ENCODE data around the gene ARID3B.
"Not testable (repeated sequence)": the region's sequence is repeated elsewhere in the genome, so short reads cannot be mapped to it uniquely, and the experiment has no call there.

ARID3B gene

GRCh38 chr15:74578496-74578994 lies 37.5 kb downstream of the ARID3B start:
- no peak for DNase-seq

- no peak for DNase-seq
Observed at GRCh38 chr15:74579001-74579400, 38.0 kb downstream of the ARID3B start.

- DNase-seq, result no peak
Observed at GRCh38 chr15:74580538-74581350, 39.7 kb downstream of the ARID3B start.

- no peak for DNase-seq
Observed at GRCh38 chr15:74584204-74584603, 43.2 kb downstream of the ARID3B start.

- no peak for DNase-seq
Observed at GRCh38 chr15:74584779-74585178, 43.8 kb downstream of the ARID3B start.

GRCh38 chr15:74585191-74585590 lies 44.2 kb downstream of the ARID3B start:
- DNase-seq, result no peak

- DNase-seq, result no peak
Observed at GRCh38 chr15:74585857-74586256, 44.8 kb downstream of the ARID3B start.

- DNase-seq, result no peak
Observed at GRCh38 chr15:74589826-74590225, 48.8 kb downstream of the ARID3B start.

GRCh38 chr15:74592222-74592621 lies 51.2 kb downstream of the ARID3B start:
- DNase-seq, result no peak

GRCh38 chr15:74593122-74593521 lies 52.1 kb downstream of the ARID3B start:
- DNase-seq, result no peak

- DNase-seq, result no peak
Observed at GRCh38 chr15:74594455-74594854, 53.4 kb downstream of the ARID3B start.

- DNase-seq, result no peak
Observed at GRCh38 chr15:74595271-74595670, 54.3 kb downstream of the ARID3B start.

GRCh38 chr15:74596736-74597135 lies 55.7 kb downstream of the ARID3B start:
- not testable (repeated sequence) for DNase-seq

- not testable (repeated sequence) for DNase-seq
Observed at GRCh38 chr15:74597146-74597705, 56.2 kb downstream of the ARID3B start.

- peak; percentile 77 to 79 for DNase-seq
Observed at GRCh38 chr15:74598126-74598842, 57.3 kb downstream of the ARID3B start.

GRCh38 chr15:74599156-74599555 lies 58.1 kb downstream of the ARID3B start:
- DNase-seq, result no peak

- DNase-seq, result no peak
Observed at GRCh38 chr15:74603026-74603788, 62.2 kb downstream of the ARID3B start.

GRCh38 chr15:74603789-74604705 lies 63.0 kb downstream of the ARID3B start:
- no peak for DNase-seq

GRCh38 chr15:74604983-74605794 lies 64.2 kb downstream of the ARID3B start:
- DNase-seq, result no peak

- no peak for DNase-seq
Observed at GRCh38 chr15:74605795-74606150, 64.8 kb downstream of the ARID3B start.

GRCh38 chr15:74608786-74609185 lies 67.8 kb downstream of the ARID3B start:
- DNase-seq, result no peak
